Measurements from ENCODE around the gene AVP.

The AVP gene, protein sequence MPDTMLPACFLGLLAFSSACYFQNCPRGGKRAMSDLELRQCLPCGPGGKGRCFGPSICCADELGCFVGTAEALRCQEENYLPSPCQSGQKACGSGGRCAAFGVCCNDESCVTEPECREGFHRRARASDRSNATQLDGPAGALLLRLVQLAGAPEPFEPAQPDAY

GRCh38 chr20:3084283-3084985, at the start of gene AVP:
AVP (minus strand) TSS chr20:3084724; CDS start chr20:3084674, 50 bp downstream.
- TF ChIP-seq, protein P1, sequence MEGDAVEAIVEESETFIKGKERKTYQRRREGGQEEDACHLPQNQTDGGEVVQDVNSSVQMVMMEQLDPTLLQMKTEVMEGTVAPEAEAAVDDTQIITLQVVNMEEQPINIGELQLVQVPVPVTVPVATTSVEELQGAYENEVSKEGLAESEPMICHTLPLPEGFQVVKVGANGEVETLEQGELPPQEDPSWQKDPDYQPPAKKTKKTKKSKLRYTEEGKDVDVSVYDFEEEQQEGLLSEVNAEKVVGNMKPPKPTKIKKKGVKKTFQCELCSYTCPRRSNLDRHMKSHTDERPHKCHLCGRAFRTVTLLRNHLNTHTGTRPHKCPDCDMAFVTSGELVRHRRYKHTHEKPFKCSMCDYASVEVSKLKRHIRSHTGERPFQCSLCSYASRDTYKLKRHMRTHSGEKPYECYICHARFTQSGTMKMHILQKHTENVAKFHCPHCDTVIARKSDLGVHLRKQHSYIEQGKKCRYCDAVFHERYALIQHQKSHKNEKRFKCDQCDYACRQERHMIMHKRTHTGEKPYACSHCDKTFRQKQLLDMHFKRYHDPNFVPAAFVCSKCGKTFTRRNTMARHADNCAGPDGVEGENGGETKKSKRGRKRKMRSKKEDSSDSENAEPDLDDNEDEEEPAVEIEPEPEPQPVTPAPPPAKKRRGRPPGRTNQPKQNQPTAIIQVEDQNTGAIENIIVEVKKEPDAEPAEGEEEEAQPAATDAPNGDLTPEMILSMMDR (IDR thresholded peaks at IDR 0.05; ENCODE audit: borderline replicate concordance, insufficient read depth, low read depth, low read length) = no peak
- H3K4me3 ChIP-seq (ENCODE audit: low read depth, low read length) = no peak within 1 kb of the TSS

DNA sequence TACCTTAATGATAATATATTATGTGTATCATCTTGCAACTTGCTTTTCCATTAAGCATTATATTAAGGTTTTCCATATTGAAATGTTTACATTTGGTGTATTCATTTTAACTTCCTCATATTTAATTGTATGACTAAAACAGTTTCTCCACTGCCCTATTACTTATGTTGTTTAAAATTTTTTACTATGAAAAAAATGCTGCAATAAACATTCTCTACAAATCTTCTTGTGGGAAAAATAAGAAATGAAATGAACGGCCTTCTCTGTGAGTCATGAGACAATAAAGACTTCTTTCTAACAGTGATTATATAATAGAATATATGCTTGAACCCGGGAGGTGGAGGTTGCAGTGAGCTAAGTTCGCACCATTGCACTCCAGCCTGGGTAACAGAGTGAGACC, 49.6 kb upstream of the AVP start:
- TF ChIP-seq, protein P1 (IDR thresholded peaks at IDR 0.05; ENCODE audit: borderline replicate concordance, insufficient read depth, low read depth, low read length) = no peak

GRCh38 chr20:3133155-3133554, 48.6 kb upstream of the AVP start:
- TF ChIP-seq, protein P1 (IDR thresholded peaks at IDR 0.05; ENCODE audit: borderline replicate concordance, insufficient read depth, low read depth, low read length) = no peak
- no peak overlapping the region for H3K4me3 ChIP-seq (ENCODE audit: low read depth, low read length)

More for the DNA sequence above, 49.6 kb upstream of the AVP start:
- H3K4me3 ChIP-seq (ENCODE audit: low read depth, low read length) = no peak overlapping the region

DNA sequence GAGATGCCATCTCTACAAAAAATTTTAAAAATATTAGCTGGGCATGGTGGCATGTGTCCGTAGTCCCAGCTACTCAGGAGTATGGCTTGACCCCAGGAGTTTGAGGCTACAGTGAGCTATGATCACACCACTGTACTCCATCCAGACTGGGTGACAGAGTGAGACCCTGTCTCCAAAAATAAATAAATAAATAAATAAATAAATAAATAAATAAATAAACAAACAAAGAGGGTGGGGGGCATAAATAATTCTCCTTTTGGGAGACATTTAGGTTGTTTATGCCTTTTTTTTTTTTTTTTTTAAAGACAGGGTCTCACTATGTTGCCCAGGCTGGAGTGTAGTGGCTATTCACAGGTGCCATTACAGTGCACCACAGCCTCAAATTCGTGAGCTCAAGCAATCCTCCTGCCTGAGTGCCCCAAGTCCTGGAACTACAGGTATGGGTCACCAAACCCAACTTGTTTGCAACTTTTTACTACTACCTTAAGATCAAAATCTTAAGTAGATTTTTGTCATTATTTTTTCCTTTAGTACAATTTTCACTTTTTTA, 45.6 kb upstream of the AVP start:
- TF ChIP-seq, protein P1 (IDR thresholded peaks at IDR 0.05; ENCODE audit: borderline replicate concordance, insufficient read depth, low read depth, low read length) = no peak
- no peak overlapping the region for H3K4me3 ChIP-seq (ENCODE audit: low read depth, low read length)

DNA sequence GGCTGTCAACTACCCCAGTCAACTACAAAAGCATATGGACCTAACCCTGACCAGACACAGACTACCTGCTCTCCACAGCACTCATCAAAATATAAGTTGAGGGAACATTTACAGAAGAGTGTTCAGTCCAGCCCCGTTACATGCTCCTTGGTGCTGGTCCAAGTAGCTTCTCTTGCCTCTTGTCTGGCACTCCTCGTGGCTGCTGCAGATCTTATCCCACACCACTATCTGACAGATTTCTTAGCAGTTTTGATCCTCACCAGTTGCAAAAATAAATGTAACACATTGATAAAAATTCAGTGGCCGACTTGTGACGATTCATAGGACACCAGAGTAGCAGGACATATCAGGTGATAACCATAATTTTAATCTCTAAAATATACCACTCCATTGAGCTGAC, 44.6 kb upstream of the AVP start:
- TF ChIP-seq, protein P1 (IDR thresholded peaks at IDR 0.05; ENCODE audit: borderline replicate concordance, insufficient read depth, low read depth, low read length) = no peak
- no peak overlapping the region for H3K4me3 ChIP-seq (ENCODE audit: low read depth, low read length)

DNA sequence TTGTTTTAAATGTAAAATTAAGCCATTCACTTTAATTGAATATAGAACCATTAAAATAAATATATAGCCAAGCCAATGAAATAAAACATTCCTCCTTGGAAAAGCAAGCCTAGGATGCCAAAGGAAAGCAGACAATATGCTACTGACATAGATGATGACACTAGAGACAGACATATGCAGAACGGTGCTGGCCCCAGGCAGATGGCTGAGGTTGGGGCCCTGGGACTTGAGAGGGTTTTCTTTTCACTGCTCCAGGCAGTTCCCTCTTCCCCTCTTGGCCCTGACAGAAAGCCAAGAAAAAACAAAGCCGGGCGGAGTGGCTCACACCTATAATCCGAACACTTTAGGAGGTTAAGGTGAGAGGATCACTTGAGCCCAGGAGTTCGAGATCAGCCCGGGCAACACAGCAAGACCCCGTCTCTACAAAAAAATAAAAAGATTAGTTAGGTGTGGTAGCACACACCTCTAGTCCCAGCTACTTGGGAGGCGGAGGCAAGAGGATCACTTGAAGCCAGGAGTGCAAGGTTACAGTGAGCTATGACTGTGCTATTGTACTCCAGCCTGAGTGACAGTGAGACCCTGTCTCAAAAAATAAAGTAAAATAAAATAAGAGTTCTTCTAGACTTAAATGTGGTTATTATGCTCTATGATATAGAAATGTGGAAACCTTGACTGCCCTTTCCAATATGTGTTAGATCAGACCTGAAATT, 43.9 kb upstream of the AVP start:
- TF ChIP-seq, protein P1 (IDR thresholded peaks at IDR 0.05; ENCODE audit: borderline replicate concordance, insufficient read depth, low read depth, low read length) = no peak
- H3K4me3 ChIP-seq (ENCODE audit: low read depth, low read length) = no peak overlapping the region

All from GM12875 (cell line).